ENCODE measurements around the gene PHF13. TPM values are rescaled to one million over a fixed set of nuclear protein-coding genes. Genes with fewer than 3 reads are reported as not detected.

PHF13 gene
- polyA plus RNA-seq, 4 donors = 24.5 to 32.8 (median 26.1) TPM

GRCh38 chr1:6601049-6601922 is 12.2 kb upstream of the PHF13 start:
- DNase-seq (ENCODE audit: low read depth in 4 of 4, low spot score in 3 of 4) = no peak

- no peak for DNase-seq (ENCODE audit: low read depth in 4 of 4, low spot score in 3 of 4)
These were observed 11.4 kb upstream of the PHF13 start for GRCh38 chr1:6601923-6602668.

GRCh38 chr1:6602669-6603237 is 10.8 kb upstream of the PHF13 start, which contains the start of gene KLHL21:
Gene KLHL21 (minus strand): TSS chr1:6602869. CDS start chr1:6602817, 52 bp downstream.
- DNase-seq (ENCODE audit: low read depth in 4 of 4, low spot score in 3 of 4) = peak in 1 of 4 donors; percentile 70

GRCh38 chr1:6603238-6603914 is 10.2 kb upstream of the PHF13 start:
- peak in 2 of 4 donors; percentile 42 to 53 for DNase-seq (ENCODE audit: low read depth in 4 of 4, low spot score in 3 of 4)

DNA sequence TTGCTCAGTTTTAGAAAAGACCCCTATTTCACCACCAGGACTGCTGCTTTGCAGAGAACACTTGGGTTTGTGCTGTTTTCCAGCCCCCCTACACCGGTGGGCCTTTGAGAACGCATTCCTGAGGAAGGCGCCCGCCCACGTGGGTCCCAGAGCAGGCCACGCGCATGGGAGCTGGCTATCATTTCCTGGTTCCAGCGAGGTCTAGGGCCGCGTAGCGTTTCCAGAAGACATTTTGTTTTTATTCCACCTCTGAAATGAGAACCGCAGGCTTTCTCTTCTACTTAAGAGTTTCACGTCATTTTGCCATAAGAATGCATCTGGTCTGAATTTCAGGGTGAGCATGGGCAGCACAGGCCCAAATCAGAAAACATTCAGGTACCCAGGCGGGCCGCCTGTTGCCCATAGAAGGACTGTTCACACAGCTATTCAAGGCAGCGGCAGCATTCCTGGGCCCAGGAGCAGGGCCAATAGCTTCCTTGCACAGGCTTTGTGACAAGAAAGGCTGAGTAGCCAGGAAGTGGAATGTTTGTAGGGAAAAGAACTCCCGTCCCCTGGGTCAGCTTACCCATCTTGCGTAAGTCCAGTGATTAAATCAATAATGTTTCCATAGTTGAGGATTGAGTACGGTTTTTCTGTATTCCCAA is 9.5 kb upstream of the PHF13 start:
- DNase-seq (ENCODE audit: low read depth in 4 of 4, low spot score in 3 of 4) = peak in 2 of 4 donors; percentile 49 to 50

DNA sequence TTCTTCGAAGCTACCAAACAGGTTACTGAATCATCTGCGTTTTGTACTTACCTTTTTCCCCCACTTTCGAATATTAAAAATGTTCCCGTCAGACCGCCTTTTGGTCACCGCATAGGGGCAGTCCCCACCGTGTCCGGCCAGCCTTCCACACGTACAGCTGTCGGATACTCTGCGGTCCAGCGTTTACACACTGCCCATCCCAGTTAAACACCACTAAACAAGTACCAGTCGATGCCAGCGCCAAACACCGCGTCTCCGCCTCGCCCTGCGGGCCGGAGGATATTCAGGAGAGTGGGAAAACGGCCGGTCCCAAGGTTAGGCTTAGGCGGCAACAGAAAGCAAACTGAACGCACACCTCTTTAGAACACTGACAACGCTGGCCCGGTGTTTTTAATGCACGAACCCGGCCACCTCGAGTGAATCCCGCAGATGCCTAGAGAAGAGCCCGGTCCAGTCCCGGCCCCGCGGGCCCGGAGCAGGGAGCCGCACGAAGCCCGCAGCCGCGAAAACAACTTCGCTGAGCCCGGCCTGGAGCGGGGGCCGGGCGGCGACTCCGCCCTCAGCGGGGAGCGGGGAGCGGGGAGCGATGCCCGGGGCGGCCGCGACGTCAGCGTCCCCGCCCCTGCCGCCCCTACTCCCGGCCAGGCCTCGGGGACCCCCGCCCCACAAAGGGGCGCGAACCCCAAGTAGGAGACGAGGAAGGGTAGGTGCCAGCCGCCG is 730 bp upstream of the PHF13 start:
- peak in 1 of 4 donors; percentile 42 for DNase-seq (ENCODE audit: low read depth in 4 of 4, low spot score in 3 of 4)

GRCh38 chr1:6614019-6614928 is 743 bp downstream of the PHF13 start:
- no peak for DNase-seq (ENCODE audit: low read depth in 4 of 4, low spot score in 3 of 4)

- no peak for DNase-seq (ENCODE audit: low read depth in 4 of 4, low spot score in 3 of 4)
These were observed 1.6 kb downstream of the PHF13 start for GRCh38 chr1:6614929-6615785.

GRCh38 chr1:6619045-6619444 is 5.5 kb downstream of the PHF13 start:
- DNase-seq (ENCODE audit: low read depth in 4 of 4, low spot score in 3 of 4) = no peak

- DNase-seq (ENCODE audit: low read depth in 4 of 4, low spot score in 3 of 4) = no peak
These were observed 8.2 kb downstream of the PHF13 start for GRCh38 chr1:6621429-6622391.

DNA sequence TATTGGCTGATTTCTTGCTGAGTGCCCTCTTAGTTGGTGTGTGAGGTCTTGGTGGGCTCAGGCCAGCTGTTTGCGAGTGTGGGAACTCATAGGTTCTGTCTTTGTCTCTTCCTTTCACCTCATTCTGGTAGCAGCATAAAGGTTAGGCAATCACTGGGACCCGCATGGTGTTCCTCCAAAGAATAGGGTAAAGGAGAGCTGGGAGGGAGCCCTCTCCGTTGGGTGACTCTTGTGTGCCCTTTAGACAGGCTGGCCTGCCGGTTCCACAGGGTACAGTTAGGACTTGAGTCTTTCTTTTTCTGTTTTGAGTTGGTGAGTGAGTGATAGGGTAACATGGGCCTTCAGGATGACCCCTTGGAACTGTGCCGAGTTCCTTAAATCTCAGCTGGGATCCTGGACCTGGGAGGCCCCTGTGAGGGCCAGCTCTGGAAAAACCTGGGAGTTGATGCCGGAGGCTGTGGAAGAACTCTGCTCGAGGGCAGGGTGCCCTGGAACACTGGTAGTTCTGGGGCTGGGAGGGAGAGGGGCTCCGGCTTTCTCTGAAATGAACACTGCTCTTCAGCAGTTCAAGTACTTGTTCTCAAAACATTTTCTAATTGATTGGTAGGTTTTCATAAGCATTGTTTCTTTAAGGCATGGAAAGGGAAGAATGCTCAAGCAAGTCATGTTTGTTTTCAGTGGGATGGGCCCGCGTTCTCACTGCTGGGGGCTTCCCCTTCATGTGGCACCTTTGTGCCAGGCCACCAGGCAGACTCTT is 9.0 kb downstream of the PHF13 start:
- no peak for DNase-seq (ENCODE audit: low read depth in 4 of 4, low spot score in 3 of 4)

DNA sequence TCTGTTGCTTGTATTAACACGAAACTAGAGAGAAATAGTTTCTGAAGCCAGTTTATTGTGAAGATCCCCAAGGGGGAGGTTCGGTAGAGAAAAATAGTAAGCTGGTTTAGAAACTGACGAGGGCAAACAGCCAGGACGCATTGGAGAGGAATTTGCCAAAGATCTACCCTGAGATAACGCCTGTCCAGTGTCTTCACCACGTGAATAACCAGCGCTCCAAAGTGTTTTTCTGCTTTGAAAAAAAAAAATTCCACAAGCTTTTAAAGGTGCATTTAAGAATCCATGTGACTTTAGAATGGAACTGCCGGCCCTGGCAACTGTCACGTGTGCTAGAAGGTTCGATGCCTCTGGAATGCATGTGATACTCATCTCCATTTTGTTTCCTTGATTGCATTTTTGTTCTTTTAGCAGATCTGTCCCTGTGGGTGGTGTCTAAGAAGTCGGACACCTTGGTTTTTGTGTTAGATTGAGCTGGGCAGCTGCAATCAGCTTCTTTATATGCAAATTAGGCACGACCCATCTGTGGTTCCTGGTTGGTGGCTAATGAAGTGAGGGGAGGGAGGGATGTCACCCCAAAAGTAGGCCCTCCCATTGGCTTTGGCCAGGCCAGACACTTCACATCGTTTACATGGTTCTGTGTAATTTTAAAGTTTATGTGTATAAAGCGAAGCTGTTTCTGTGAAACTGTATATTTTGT is 9.9 kb downstream of the PHF13 start:
- no peak for DNase-seq (ENCODE audit: low read depth in 4 of 4, low spot score in 3 of 4)

- no peak for DNase-seq (ENCODE audit: low read depth in 4 of 4, low spot score in 3 of 4)
These were observed 11.4 kb downstream of the PHF13 start, which contains the start of gene THAP3 for GRCh38 chr1:6624710-6625583. Gene THAP3 (plus strand): TSS chr1:6624868. CDS start chr1:6625219, 351 bp downstream.

DNA sequence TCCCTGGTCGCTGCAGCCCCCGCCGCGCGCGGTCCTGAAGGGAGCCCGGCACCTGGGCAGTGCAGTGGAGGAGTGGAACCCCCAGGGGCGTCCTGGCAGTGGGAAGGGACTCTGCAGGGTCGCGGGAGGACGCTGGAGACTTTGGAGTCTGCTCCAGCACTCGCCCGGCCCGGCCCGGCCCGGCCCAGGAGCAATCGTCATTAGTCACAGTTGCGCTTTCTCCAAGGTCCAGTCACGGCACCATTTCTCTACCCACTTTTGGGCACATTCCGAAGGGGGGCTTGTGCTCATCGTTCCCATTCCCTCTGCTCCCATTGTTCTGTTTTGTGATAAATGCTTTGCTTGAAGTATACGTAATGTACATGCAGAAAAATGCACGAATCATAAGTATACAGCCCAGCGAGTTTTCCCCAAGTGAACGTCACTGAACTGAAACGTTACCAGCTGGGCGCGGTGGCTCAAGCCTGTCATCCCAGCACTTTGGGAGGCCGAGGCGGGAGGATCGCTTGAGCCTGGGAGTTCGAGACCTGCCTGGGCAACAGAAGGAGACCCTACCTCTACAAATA is 12.1 kb downstream of the PHF13 start:
- no peak for DNase-seq (ENCODE audit: low read depth in 4 of 4, low spot score in 3 of 4)
